HG03439 (cell line): Measurements from ENCODE around the gene IFRD2.
"Not testable (repeated sequence)": the region's sequence is repeated elsewhere in the genome, so short reads cannot be mapped to it uniquely, and the experiment has no call there.

Experiments
- ATAC-seq: cut with Tn5 transposase; IDR thresholded peaks from one replicate; pipeline ENCODE4 v1.9.1; 2021; ENCODE audit warnings: mild to moderate bottlenecking, moderate library complexity; ENCODE audit not compliant: unreplicated experiment

The IFRD2 gene

DNA sequence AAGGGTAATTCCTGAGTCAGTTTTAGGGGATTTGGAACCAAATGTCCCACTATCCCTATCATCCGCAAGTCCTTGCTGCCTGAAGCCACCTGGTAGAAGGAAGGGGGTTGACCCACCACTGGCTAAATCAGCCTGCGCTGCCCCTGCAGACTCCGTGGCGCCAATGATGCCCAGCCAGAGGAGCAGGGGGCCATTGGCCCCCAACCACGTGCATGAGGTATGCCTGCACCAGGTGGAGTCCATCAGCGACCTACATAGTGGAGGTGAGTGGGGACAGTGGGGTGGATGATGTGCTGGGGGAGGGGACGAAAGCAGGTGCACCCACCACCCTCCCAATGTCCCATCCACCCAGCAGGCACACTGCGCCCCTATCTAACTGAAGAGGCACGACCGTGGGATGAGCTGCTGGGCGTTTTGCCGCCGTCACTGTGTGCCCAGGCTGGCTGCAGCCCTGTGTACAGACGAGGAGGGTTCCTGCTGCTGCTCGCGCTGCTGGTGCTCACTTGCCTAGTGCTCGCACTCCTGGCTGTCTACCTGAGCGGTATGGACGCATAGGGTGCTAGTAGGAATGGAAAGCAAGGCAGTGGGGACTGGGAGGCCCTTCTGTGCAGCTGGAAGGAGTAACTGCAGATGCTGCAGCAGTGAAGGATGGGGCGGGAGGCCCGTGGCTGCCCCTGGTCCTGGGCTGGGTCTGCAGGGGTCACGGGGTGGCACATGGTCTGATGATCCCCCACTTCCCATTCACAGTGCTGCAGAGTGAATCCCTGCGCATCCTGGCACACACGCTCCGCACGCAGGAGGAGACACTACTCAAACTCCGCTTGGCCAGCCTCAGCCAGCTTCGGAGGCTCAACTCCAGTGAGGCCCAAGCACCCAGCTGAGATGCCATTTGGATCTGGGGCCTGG is 5.7 kb downstream of the IFRD2 start:
- ATAC-seq: no peak

DNA sequence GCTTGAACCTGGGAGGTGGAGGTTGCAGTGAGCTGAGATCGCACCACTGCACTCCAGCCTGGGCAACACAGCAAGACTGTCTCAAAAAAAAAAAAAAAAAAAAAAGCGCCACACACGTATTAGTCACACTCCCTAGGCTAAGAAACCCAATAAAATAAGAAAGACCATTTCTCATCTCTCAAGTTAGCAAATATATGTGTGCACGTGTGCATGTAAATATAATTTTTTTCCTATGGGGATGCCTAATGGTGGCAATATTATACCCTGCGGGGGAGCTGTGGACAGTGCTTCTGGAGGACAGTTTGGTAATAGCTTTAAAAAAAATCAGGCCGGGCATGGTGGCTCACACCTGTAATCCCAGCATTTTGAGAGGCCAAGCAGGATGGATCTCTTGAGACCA is 8.1 kb downstream of the IFRD2 start:
- not testable (repeated sequence) for ATAC-seq

GRCh38 chr3:50279255-50280016 is 12.8 kb downstream of the IFRD2 start:
- ATAC-seq: no peak

DNA sequence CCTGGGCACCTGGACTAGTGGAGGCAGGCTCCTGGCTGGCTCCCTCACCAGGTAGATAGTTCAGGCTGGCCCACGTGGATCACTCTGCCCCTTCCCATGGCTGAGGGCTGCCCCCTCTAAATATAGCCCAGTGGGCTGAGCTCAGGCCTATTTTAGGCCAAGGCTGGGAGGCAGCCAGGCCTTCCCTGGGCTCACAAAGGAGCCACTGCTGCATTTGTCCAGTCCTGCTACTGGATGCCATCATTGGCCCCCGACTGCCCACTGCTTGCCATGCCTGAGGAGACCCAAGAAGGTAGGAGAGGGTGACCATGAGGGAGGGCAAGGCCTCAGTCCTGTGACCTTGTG is 13.4 kb downstream of the IFRD2 start, which contains the start of gene LSMEM2:
Gene LSMEM2 (plus strand): TSS at position 208 of the 345 bp plus-strand sequence. CDS start 27 bp downstream, at position 235.
- no peak for ATAC-seq

DNA sequence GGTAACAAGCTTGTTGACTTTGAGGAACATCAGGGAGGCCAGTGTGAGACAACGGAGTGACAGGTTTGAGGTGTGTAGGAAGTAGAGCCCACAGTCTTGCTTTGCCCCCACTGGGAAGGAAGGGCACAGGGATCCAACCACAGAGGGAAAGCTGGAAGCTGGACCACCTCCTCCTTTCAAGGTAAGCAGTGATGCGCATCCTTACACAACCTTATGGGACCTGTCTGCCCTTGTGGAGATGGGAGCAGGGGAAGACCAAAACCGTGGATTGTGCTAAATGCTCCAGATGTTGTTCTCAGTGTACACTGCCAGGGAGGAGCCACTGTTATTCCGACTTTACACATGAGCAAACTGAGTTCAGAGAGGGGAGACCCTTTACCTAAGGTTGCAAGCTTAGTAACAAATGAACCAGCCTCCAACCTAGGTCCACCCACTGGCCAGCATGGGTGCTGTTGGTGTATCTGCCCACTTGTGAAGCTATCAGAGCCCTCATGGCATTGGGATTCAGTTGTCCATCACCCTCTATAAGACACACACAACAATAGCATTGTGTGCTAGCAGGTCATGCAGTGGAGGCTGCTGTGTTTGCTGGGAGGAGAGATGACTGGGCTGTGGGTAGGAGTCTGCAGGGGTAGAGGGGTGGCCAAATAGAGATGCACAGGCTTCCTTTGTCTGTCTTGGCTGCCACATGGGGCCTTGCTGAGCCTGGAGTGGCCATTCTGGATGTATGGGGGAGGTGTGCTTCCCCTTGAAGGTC is 13.9 kb downstream of the IFRD2 start:
- no peak for ATAC-seq

- ATAC-seq: no peak
Observed at GRCh38 chr3:50276762-50277101, 15.5 kb downstream of the IFRD2 start.

DNA sequence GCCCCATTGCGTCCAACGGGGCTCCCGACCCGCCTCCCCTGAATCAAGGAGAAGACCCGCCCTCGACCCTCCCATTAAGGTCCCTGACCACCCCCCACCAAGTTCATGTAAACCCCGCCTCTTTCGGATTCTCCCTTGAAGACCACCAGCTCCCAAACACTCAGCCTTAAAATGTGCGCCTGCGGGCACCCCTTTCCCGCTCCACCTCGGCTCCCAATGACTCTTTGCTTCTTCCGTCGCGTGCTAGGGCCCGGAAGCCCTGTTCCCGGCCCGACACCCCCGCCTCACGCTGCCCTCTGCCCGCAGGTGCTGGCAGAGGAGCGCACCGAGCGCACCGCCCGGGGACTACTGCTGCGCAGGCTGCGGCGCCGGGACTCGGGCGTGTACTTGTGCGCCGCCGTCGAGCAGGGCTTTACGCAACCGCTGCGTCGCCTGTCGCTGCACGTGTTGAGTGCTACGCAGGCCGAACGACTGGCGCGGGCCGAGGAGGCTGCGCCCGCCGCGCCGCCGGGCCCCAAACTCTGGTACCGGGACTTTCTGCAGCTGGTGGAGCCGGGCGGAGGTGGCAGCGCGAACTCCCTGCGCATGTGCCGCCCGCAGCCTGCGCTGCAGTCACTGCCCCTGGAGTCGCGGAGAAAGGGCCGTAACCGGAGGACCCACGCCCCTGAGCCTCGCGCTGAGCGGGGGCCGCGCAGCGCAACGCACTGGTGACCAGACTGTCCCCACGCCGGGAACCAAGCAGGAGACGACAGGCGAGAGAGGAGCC is 16.1 kb downstream of the IFRD2 start:
- no peak for ATAC-seq

- no peak for ATAC-seq
Observed at GRCh38 chr3:50275141-50275995, 16.9 kb downstream of the IFRD2 start.

DNA sequence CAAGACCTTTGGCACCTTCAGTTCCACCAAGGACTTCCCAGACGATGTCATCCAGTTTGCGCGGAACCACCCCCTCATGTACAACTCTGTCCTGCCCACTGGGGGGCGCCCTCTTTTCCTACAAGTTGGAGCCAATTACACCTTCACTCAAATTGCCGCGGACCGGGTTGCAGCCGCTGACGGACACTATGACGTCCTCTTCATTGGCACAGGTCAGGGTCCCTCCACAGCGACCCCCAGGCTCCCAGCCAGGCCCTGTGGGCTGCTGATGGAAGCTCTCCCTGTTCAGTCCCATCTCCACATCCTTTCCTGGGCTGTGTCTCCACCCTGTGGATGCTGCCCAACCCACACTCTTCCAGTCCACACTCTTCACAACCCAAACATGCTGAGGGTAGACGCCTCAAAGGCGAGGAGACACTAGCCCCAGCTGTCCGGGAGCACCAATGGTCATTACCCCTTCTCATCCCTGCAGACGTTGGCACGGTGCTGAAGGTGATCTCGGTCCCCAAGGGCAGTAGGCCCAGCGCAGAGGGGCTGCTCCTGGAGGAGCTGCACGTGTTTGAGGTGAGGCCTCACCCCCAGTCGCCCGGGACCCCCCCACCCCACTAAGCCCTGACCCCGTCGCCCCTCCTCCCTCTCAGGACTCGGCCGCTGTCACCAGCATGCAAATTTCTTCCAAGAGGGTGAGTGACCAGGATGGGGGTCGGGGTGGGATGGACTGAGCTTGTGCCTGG is 17.7 kb downstream of the IFRD2 start:
- ATAC-seq: no peak

GRCh38 chr3:50273689-50274065 is 18.6 kb downstream of the IFRD2 start:
- ATAC-seq: no peak

DNA sequence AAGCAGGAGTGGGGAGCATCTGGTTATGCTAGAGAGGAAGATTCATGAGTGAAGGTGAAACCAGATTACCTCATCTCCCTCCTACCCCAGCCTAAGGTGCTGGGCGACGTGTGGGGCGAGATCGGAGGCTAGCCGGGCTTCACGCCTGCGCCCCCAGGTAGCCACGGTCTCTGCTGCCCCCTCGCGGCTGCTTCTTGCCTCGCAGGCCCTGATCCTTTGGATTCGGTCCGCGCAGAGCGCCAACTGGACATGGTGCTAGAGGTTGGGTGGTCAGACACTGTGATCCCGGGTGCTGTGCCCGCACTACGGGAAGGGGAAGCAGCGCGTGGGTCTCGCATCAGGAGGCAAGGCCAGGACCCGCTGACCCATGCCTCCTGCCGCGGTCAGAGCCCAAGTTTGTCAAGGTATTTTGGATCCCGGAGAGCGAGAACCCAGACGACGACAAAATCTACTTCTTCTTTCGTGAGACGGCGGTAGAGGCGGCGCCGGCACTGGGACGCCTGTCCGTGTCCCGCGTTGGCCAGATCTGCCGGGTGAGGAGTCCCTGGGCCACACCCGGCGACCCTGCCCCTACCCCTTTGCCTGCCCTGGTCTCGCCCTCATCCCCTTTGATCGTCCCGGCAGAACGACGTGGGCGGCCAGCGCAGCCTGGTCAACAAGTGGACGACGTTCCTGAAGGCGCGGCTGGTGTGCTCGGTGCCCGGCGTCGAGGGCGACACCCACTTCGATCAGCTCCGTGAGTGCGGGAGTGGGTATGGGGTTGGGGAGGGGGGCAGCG is 19.1 kb downstream of the IFRD2 start:
- peak; percentile 74 for ATAC-seq

- ATAC-seq: not testable (repeated sequence)
Observed at GRCh38 chr3:50272538-50272910, 19.7 kb downstream of the IFRD2 start.

GRCh38 chr3:50271314-50271936 is 20.8 kb downstream of the IFRD2 start:
- ATAC-seq: no peak

- ATAC-seq: no peak
Observed at GRCh38 chr3:50270422-50271224, 21.6 kb downstream of the IFRD2 start.

DNA sequence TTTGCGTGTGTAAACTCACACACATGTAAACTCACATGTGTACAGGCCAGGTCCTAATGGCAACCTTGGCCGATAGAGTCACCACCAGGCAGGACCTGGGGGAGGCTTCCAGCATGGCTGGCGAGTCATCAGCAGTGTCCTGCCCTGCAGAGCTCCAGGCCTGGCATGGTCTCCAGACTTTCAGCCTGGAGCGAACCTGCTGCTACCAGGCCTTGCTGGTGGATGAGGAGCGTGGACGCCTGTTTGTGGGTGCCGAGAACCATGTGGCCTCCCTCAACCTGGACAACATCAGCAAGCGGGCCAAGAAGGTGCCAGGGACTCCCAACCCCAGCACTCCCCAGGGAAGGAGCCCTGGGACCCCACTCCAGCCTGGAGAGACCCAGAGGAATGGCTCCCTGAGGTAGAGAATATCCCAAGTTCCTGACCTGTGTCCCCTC is 22.2 kb downstream of the IFRD2 start:
- no peak for ATAC-seq

- ATAC-seq: no peak
Observed at GRCh38 chr3:50269460-50269859, 22.8 kb downstream of the IFRD2 start.
